ENCODE results near the gene LMAN2L. TPM values are rescaled to one million over a fixed set of nuclear protein-coding genes. Genes with fewer than 3 reads are reported as not detected.

Gene LMAN2L
- total RNA-seq, 1 donor from 2014 or later = 14.2 TPM

- no peak for DNase-seq (ENCODE audit: low read depth)
Observed at GRCh38 chr2:96715658-96716057, 24.2 kb downstream of the LMAN2L start.

GRCh38 chr2:96710985-96711384 is 28.9 kb downstream of the LMAN2L start:
- peaks cover 3% of the 10 kb centered on the region for H3K36me3 ChIP-seq (ENCODE audit: control insufficient read depth, insufficient read depth, low read length)
- H3K27me3 ChIP-seq (ENCODE audit: control insufficient read depth, insufficient read depth, low read length) = no peaks in the 10 kb centered on the region
- DNase-seq (ENCODE audit: low read depth) = no peak
- H3K4me3 ChIP-seq (ENCODE audit: low read depth, low read length) = no peak overlapping the region
- TF ChIP-seq CTCF (IDR thresholded peaks at IDR 0.05; ENCODE audit: insufficient read depth, low read length, poor library complexity, severe bottlenecking) = no peak

More at GRCh38 chr2:96715658-96716057, 24.2 kb downstream of the LMAN2L start:
- peaks cover 1% of the 10 kb centered on the region for H3K36me3 ChIP-seq (ENCODE audit: control insufficient read depth, insufficient read depth, low read length)
- H3K4me3 ChIP-seq (ENCODE audit: low read depth, low read length) = no peak overlapping the region
- TF ChIP-seq CTCF (IDR thresholded peaks at IDR 0.05; ENCODE audit: insufficient read depth, low read length, poor library complexity, severe bottlenecking) = no peak
- no peaks in the 10 kb centered on the region for H3K27me3 ChIP-seq (ENCODE audit: control insufficient read depth, insufficient read depth, low read length)

GRCh38 chr2:96703021-96703751 is 36.7 kb downstream of the LMAN2L start:
- no peak for TF ChIP-seq CTCF (IDR thresholded peaks at IDR 0.05; ENCODE audit: insufficient read depth, low read length, poor library complexity, severe bottlenecking)
- no peaks in the 10 kb centered on the region for H3K36me3 ChIP-seq (ENCODE audit: control insufficient read depth, insufficient read depth, low read length)
- H3K4me3 ChIP-seq (ENCODE audit: low read depth, low read length) = no peak overlapping the region
- no peak for DNase-seq (ENCODE audit: low read depth)
- no peaks in the 10 kb centered on the region for H3K27me3 ChIP-seq (ENCODE audit: control insufficient read depth, insufficient read depth, low read length)

- no peak for DNase-seq (ENCODE audit: low read depth)
Observed at GRCh38 chr2:96702098-96702785, 37.6 kb downstream of the LMAN2L start.

GRCh38 chr2:96701636-96702035 is 38.2 kb downstream of the LMAN2L start:
- no peaks in the 10 kb centered on the region for H3K36me3 ChIP-seq (ENCODE audit: control insufficient read depth, insufficient read depth, low read length)
- no peak for DNase-seq (ENCODE audit: low read depth)
- no peak for TF ChIP-seq CTCF (IDR thresholded peaks at IDR 0.05; ENCODE audit: insufficient read depth, low read length, poor library complexity, severe bottlenecking)
- H3K27me3 ChIP-seq (ENCODE audit: control insufficient read depth, insufficient read depth, low read length) = no peaks in the 10 kb centered on the region
- H3K4me3 ChIP-seq (ENCODE audit: low read depth, low read length) = no peak overlapping the region

More at GRCh38 chr2:96702098-96702785, 37.6 kb downstream of the LMAN2L start:
- no peak for TF ChIP-seq CTCF (IDR thresholded peaks at IDR 0.05; ENCODE audit: insufficient read depth, low read length, poor library complexity, severe bottlenecking)
- Histone ChIP-seq H3K36me3 (ENCODE audit: control insufficient read depth, insufficient read depth, low read length) (no peaks in the 10 kb centered on the region), H3K27me3 (ENCODE audit: control insufficient read depth, insufficient read depth, low read length) (no peaks in the 10 kb centered on the region), H3K4me3 (ENCODE audit: low read depth, low read length) (no peak overlapping the region)

Measured in kidney epithelial cell (primary cell).